Mucosa of rectum (tissue), 2 donors: Measurements from ENCODE around the gene ACVR1.
"Not testable (repeated sequence)": the region's sequence is repeated elsewhere in the genome, so short reads cannot be mapped to it uniquely, and the experiment has no call there.

ENCODE experiments used
- H3K27ac ChIP-seq, 2 donors: one replicate each; pipeline ENCODE4 v1.7.0; 2013; ENCODE audit warnings: inconsistent platforms in 2 of 2, low read depth in 2 of 2, low read length in 2 of 2
- H3K27me3 ChIP-seq, 2 donors: one replicate each; pipeline ENCODE4 v1.7.0; 2013; ENCODE audit warnings: low read length in 2 of 2; ENCODE audit not compliant: control insufficient read depth in 2 of 2, insufficient read depth in 2 of 2
- H3K36me3 ChIP-seq, 2 donors: one replicate each; pipeline ENCODE4 v1.7.0; 2013; ENCODE audit warnings: low read length in 2 of 2; ENCODE audit not compliant: control insufficient read depth in 2 of 2, insufficient read depth in 2 of 2
- H3K4me1 ChIP-seq, 2 donors: one replicate each; pipeline ENCODE4 v1.7.0; 2013; ENCODE audit warnings: low read length in 2 of 2, mild to moderate bottlenecking in 1 of 2; ENCODE audit not compliant: control insufficient read depth in 2 of 2, insufficient read depth in 2 of 2
- H3K4me3 ChIP-seq, 2 donors: one replicate each; pipeline ENCODE4 v1.7.0; 2013; ENCODE audit warnings: low read length in 2 of 2
- H3K9ac ChIP-seq, 2 donors: one replicate each; pipeline ENCODE4 v1.7.0; 2013; ENCODE audit warnings: low read length in 2 of 2, low read depth in 1 of 2, mild to moderate bottlenecking in 1 of 2
- H3K9me3 ChIP-seq, 2 donors: one replicate each; pipeline ENCODE4 v1.7.0; 2013; ENCODE audit warnings: low read length in 2 of 2; ENCODE audit not compliant: control insufficient read depth in 2 of 2
- donor health status: healthy.
- donor health status: Normal muscosa, but diverticular disease.

Gene ACVR1

DNA sequence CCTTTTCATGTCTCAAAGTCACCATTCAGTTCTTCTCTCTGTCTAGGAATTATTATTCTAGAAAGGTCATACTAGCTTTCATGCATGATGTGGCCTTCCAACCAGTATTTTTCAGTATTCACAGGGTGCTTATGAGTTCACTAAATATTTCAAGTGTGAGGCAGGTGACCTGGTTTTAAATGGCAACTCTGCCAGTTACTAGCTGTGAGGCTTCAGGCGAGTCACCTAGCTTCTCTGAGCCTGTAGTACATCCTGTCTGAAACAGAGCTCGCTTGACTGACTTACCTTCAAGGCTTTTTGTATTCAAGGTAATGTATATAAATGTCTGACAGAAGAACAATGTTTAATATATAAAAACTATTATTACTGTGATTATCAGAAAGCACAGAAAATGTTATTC, 19.4 kb upstream of the ACVR1 start:
- Histone ChIP-seq H3K4me1 (peaks cover 0 to 3% of the 10 kb centered on the region in 2 donors), H3K27ac (no peak overlapping the region), H3K9ac (no peak overlapping the region), H3K9me3 (no peaks in the 10 kb centered on the region), H3K4me3 (no peak overlapping the region), H3K36me3 (no peaks in the 10 kb centered on the region), H3K27me3 (no peaks in the 10 kb centered on the region)

DNA sequence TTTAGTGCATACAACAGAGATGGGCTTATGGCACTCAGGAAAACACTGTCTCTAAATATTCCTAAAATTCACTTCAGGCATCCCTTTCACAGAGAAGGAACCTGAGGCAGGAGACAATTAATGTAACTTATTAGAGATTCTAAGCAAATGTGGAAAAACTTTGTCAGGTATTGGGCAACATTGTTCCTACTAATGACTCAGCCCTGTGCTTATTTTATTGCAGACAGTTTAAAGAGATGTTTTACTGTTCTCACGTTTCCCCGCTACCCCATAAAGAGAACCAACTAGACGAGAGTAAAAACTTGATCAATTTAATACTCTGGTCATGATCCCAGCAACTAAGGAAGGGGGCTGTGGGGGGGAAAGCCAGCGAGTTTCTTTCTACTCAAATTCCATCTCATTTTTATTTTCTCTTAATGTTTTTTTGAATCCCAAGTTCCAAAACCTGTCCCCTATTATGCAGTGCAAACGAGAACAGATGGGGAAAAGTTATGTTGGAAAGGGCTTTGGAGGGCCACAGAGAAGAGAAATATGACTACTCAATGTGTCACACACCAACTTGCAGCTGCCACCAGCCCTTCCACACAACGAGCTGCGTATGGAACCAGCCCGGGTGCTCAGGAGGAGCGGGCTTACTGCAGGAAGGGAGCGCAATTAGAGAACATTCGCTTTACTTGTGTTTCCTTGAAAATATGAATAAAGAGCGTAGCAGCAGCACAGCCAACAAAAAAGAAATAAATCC, 18.7 kb upstream of the ACVR1 start:
- H3K9ac ChIP-seq, result no peak overlapping the region
- no peak overlapping the region for H3K27ac ChIP-seq
- H3K9me3 ChIP-seq, result no peaks in the 10 kb centered on the region

DNA sequence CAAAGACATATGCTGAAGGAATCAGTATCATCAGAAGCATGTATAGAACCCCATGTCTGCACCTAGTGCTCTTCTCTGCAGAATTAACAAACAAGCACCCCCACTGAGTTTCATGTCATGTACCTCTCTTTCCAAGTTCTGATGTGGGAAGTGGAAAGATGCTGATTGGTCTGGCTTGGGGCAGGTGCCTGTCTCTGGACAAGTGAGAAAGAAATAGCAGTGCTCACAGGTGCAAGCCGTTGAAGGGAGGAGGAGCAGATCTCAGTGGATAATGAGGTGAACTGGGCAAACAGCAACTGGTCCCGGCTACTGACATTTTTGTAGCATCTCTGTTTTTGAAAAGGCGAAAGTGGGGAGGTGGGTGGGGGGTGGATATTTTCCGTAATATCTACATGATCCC, 17.5 kb upstream of the ACVR1 start:
- Histone ChIP-seq H3K36me3 (no peaks in the 10 kb centered on the region), H3K27ac (no peak overlapping the region), H3K9me3 (no peaks in the 10 kb centered on the region), H3K27me3 (no peaks in the 10 kb centered on the region), H3K4me3 (no peak overlapping the region), H3K4me1 (peaks cover 0 to 3% of the 10 kb centered on the region in 2 donors), H3K9ac (no peak overlapping the region)

More for the DNA sequence above, 18.7 kb upstream of the ACVR1 start:
- H3K4me3 ChIP-seq, result no peak overlapping the region
- no peaks in the 10 kb centered on the region for H3K27me3 ChIP-seq
- H3K36me3 ChIP-seq, result no peaks in the 10 kb centered on the region
- peaks cover 0 to 3% of the 10 kb centered on the region in 2 donors for H3K4me1 ChIP-seq

DNA sequence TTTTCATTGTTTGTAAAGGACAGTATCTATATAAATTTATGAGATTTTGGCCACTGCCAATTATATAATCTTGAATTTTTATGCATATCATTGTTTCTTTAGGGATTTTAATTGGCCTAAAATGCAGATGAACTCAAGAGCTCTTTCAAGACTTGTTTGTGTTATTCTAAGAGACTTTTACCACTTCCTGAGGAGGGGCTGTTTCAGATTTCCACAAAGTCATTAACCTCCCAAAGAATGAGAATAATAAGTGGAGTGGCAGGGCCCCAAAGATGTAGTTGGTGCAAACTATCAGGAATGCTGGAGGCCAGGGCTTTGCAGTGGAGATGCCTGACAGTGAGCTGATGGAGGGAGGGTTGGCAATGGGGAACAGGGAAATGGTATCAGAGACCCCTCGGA, 15.5 kb upstream of the ACVR1 start:
- H3K9me3 ChIP-seq, result no peaks in the 10 kb centered on the region
- no peaks in the 10 kb centered on the region for H3K36me3 ChIP-seq
- no peaks in the 10 kb centered on the region for H3K27me3 ChIP-seq
- no peak overlapping the region for H3K4me3 ChIP-seq
- H3K9ac ChIP-seq, result no peak overlapping the region
- H3K27ac ChIP-seq, result no peak overlapping the region
- no peaks in the 10 kb centered on the region for H3K4me1 ChIP-seq

DNA sequence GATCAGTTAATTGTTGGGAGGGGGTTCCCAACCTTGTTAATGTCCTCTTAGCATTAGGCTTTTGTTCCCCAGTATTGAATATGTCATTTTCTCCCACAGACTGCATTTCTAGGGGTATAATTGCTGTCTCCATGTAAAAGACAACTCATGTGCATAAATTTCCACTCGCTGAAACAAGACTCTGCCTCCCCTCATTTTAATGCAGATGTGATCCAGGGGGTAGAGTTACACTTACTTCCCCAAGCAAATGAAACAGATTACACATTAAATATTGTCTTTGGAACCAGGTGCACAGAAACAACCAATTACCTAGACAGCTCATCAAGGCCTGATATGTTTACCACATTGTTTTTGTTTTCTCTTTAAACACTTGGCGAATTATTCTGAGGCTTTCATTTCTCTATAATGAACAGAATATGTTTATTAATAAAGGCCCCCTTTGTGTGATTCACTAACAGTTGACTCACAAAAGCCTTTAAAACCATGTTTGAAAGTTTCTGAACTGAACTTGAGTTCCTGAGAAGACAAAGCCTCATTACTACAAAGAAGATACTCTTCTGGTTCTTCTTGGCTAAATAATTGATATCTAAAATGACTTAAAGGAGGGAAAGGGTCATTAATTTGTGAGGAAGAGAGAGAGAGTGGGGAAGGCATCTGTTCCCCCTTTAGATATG, 15.0 kb upstream of the ACVR1 start:
- Histone ChIP-seq H3K36me3 (no peaks in the 10 kb centered on the region), H3K4me1 (no peaks in the 10 kb centered on the region), H3K27me3 (no peaks in the 10 kb centered on the region), H3K27ac (no peak overlapping the region), H3K9me3 (no peaks in the 10 kb centered on the region), H3K9ac (no peak overlapping the region), H3K4me3 (no peak overlapping the region)

DNA sequence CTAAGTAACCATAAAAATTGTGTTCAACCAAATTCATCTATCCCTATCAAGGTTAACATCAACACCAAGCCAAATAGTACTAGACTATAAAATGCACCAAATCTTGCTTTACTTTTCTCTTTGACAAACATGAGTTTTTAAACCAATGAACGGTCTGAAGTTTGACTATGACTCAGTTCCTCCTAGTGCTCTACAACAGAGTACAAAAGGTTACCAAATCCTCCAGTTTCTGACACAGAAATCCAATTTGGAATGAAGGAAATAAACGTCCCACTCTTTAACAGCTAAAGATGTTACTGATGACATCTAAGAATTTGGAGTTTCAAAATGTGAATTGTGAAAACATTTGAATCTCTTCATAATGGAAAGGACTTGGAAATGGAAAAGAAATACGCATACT, 11.8 kb upstream of the ACVR1 start:
- no peaks in the 10 kb centered on the region for H3K27me3 ChIP-seq

DNA sequence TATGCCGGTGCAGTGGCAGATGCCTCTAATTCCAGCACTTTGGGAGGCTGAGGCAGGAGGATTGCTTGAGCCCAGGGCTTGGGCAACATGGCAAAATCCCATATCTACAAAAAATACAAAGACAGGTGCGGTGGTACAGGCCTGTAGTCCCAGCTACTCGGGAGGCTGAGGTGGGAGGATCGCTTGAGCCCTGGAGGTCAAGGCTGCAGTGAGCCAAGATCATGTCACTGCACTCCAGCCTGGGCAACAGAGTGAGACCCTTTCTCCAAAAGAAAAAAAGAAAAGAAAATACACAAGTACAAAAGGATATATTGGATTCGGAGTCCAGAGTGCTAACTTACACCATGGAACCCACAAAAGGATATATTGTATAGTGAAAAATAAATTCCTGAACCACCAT, 8.4 kb upstream of the ACVR1 start:
- not testable (repeated sequence) for H3K4me3 ChIP-seq, H3K27me3 ChIP-seq, H3K27ac ChIP-seq, H3K36me3 ChIP-seq, H3K9ac ChIP-seq, H3K4me1 ChIP-seq, H3K9me3 ChIP-seq

More for the DNA sequence above, 11.8 kb upstream of the ACVR1 start:
- Histone ChIP-seq H3K36me3 (no peaks in the 10 kb centered on the region), H3K9me3 (no peaks in the 10 kb centered on the region), H3K4me1 (no peaks in the 10 kb centered on the region), H3K4me3 (no peak overlapping the region), H3K27ac (no peak overlapping the region), H3K9ac (no peak overlapping the region)

DNA sequence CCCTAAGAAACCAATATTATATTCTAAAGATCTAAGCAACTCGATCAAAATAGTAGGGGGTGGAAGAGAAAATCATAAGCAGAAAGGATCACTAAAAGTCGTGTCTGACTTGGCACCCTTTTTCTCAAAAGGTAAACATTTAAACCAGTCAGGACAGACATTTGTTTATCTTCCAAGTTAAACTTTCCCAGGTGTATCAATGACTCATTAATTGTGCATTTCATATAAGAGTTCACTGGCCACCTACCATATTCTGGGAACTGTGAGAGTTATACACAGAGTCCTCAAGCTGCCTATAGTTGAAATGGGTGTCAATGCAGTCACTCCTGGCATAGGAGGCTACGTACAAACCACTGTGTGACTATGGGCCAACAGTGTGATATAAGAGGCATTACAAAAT, 4.8 kb upstream of the ACVR1 start:
- Histone ChIP-seq H3K27ac (no peak overlapping the region), H3K9me3 (no peaks in the 10 kb centered on the region), H3K36me3 (no peaks in the 10 kb centered on the region), H3K4me3 (no peak overlapping the region), H3K4me1 (peaks cover 0 to 4% of the 10 kb centered on the region in 2 donors), H3K9ac (no peak overlapping the region), H3K27me3 (no peaks in the 10 kb centered on the region)

DNA sequence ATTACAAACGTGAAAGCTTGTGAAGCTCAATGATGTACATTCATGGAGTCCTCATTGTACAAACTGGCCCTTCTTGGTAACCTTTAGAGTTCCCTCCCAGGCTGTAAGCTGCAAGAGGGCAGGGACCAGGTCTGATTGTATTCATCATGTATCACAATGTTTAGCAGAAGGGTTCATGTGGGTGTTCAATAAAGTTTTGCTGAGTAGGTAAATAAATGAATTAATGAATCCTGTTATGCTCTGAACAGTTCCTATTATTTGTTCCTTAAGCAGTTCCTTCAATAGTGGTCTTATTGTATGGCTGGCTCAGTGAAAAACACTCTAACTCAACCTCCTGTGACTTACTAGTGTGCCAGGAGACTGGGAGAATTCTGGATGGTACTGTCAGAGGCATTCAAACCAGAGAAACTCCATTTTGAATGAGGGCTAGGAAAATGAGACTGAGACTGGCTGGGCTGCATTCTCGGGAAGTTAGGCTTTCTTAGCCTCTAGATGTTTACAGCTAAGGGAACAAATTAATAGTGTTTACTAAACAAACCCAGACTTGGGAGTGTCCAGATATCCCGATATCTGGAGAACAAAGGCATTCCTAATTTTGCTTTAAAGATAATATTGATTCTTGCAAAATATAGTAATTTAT, 1.8 kb upstream of the ACVR1 start:
- peak overlapping the region in 1 of 2 donors; percentile 82 for H3K4me3 ChIP-seq

DNA sequence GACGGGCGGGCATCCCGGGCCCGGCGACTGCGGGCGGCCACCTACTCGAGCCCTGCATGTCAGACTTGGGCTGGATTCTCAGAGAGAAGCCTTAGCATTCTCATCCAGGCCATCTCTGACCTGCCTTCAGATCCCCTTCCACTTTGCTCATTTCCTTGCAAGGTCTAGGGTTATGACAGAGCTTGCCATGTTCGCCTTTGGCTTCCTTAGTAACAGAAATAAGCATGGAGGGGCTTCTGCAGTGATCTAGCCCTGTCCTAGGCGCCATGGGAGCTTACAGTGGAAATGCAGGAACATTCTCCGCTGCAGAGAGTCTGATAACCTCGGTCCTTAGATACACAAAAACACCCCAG, 632 bp upstream of the ACVR1 start:
- Histone ChIP-seq H3K4me1 (peaks cover 6 to 10% of the 10 kb centered on the region in 2 donors), H3K9ac (peak overlapping the region; percentile 69 to 72), H3K27ac (peak overlapping the region; percentile 93 to 94)

More for the DNA sequence above, 1.8 kb upstream of the ACVR1 start:
- Histone ChIP-seq H3K27ac (no peak overlapping the region), H3K27me3 (no peaks in the 10 kb centered on the region), H3K4me1 (peaks cover 6 to 10% of the 10 kb centered on the region in 2 donors), H3K36me3 (no peaks in the 10 kb centered on the region), H3K9me3 (no peaks in the 10 kb centered on the region), H3K9ac (no peak overlapping the region)

More for the DNA sequence above, 632 bp upstream of the ACVR1 start:
- peak overlapping the region; percentile 82 to 91 for H3K4me3 ChIP-seq
- no peaks in the 10 kb centered on the region for H3K9me3 ChIP-seq
- no peaks in the 10 kb centered on the region for H3K27me3 ChIP-seq
- no peaks in the 10 kb centered on the region for H3K36me3 ChIP-seq
